GM18520 (cell line): Measurements from ENCODE around the gene GAL3ST2.
"Not testable (repeated sequence)": the region's sequence is repeated elsewhere in the genome, so short reads cannot be mapped to it uniquely, and the experiment has no call there.

Experiments
- ATAC-seq: cut with Tn5 transposase; IDR thresholded peaks from one replicate; pipeline ENCODE4 v1.9.1; 2021; ENCODE audit not compliant: unreplicated experiment

GAL3ST2 gene

DNA sequence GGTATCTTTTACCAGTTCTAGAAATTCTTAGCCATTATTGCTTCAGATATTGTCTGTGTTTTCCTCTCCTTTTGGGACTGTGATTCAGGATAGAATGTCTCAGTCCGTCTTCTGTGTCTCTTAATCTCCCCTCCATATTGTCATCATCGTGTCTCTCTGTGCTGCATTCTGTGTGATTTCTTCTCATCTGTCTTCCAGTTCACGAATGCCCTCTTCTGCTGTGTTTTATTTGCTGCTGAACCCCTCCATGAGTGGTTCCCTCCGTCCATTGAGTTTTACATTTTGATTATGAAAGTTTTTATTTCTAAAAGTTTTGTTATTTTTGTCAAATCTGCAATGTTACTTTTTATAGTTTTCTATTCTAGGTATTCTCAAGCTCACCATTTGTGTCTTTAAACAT is 30.5 kb upstream of the GAL3ST2 start:
- ATAC-seq = no peak

DNA sequence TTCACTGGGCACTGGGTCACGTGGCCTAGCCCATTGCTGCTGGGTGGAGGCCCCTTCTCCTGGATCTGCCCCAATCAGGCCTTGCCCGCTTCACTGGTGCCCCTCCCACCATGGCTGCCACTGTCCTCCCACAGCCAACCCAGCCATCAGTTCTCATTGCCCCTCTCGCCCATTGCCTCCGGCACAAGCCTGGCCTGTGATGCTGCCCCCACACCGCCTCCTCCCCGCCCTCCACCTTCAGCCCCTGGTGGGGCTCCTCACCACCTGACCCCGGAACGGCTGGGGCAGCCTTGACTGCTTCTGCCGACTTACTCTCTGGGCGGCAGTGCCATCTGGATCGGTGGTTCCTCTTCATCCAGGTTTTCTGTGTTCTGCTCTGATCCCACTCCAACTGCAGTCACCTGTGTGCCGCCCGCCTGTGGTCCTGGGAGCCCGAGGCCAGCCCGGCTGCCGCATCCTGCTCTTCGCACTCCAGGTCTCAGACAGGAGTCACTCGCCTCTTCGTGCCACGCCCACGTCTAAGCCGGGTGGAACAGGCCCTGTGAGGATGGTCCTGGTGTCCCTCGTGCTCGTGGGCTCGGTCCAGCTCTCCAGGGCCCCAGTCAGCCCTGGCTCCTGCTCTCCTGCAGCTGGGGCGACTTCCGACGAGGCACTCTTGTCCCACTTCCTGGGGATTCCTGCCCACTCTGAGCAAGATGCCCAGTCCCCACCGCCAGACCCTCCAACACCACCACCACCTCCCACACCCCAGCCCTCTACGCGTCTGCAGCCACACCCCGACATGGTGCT is 28.0 kb upstream of the GAL3ST2 start:
- ATAC-seq = no peak

DNA sequence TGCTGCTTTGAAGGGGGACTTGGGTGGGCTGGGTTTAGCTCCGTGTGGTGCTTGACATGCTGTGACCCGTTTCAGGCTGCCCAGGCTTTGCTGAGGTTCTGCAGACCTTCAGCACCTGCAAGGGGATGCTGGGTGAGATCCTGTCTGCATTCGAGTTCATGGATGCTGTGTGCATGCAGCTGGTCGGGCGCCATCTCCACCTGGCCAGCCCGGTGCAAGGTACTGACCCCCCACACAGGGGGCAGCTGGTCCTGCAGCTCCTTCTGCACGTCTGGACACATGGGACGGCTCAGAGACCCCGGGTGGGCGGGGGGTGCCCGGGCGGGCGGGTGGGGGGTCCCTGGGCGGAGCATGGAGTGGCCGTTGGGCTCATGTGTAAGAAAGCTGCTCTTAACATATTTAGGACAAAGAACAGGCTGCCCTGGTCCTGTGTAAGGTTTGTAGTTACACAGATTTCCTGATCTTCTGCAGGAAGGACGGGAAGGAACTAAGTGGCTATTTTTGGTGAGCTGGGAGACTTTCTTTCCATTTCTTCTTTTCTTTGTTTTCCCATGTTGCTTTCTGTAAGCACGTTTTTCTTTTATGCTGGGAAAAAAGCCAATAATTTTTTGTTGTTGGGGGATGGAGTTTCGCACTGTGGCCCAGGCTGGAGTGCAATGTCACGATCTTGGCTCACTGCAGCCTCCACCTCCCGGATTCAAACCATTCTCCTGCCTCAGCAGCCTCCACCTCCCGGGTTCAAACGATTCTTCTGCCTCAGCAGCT is 26.4 kb upstream of the GAL3ST2 start:
- no peak for ATAC-seq

DNA sequence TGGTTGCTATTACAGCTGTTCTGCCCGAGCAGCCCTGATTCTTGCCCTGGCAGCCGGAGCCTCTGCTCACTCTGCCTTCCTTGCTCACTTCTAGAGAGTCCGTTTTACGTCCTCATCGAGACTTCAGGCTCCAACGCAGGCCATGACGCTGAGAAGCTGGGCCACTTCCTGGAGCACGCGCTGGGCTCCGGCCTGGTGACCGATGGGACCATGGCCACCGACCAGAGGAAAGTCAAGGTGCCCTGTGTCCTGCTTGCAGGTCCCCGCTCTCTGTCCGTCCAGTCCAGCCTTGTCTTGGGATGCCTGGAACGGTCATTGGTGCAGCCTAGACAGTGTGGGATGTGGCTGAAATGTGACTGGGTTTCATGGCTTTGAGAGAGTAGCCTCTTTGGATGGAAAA is 25.5 kb upstream of the GAL3ST2 start:
- no peak for ATAC-seq

DNA sequence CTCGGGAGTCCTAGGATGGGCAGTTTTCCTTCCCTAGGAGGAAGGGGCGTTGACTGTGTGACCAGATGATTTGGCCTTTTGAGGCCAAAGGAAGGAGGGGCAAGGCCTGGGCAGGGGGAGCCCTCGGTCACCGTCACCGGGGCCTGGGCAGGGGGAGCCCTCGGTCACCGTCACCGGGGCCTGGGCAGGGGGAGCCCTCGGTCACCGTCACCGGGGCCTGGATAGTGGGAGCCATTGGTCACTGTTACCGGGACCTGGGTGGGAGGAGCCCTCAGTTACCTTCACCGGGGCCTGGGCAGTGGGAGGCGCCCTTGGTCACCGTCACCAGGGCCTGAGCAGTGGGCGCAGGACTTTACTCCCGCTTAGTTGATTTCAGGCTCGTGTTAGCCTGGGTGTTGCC is 24.8 kb upstream of the GAL3ST2 start:
- no peak for ATAC-seq

DNA sequence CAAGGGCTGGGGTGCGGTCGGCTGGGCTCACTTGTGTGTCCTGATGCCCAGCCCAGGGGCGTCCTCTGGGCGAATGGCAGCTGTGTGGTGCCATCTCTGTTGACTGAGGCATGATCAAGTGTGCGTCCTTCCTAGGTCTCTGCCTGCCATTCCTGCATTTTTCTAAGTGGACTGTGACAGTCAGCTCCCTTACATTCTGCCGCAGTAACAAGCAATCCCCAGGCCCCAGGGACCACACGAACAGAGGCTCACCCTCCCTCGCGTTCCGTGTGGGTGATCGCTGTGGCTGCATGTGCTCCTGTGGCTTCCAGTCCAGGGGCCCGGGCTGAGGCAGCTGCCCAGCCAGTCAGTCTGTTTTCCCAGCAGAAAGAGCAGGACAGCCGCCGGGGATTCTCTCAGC is 24.4 kb upstream of the GAL3ST2 start:
- ATAC-seq = no peak

DNA sequence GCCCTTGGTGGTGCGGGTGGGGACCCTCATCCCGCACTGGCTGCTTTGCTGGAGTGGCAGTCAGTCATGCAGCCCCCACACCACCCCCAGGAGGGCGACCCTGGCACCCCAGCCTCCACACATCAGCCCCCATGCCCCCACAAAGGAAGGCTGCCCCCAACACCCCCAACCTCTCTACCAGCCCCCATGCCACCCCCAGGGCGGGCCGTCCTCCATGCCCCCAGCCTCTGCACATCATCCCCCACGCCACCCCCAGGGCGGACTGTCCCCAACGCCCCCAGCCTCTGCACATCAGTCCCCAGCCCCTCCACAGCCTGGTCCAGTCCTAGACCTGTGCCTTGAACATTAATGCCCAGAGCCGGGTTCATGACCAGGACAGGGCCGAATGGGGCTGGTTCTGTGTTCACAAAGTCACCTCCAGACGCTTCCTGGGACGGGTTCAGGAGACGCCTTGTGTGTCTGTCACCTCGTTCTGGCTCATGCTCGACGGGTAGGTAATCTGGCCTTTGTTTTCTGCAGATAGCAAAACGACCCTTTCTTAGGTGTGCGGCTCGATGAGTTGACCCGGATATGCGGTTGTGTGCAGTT is 23.8 kb upstream of the GAL3ST2 start:
- ATAC-seq = no peak

DNA sequence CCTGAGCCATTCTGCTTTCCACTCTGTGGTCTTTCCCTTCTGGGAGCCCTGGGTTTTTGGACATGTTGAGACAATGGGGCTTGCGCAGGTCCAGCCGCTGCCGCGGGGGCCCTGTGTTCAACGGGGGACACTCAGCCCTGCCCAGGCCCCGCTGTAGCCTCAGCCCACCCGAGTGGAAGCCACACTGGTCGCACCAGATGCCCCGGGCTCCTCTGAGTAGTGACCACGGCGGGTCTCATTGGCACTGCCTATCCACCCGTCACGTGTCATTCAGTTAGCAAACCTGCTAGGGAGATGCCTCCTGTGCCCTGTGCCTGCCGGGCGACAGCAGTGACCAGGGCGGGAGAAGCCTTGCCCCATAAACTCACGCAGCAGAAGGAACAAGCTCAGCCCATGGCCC is 23.1 kb upstream of the GAL3ST2 start:
- no peak for ATAC-seq

DNA sequence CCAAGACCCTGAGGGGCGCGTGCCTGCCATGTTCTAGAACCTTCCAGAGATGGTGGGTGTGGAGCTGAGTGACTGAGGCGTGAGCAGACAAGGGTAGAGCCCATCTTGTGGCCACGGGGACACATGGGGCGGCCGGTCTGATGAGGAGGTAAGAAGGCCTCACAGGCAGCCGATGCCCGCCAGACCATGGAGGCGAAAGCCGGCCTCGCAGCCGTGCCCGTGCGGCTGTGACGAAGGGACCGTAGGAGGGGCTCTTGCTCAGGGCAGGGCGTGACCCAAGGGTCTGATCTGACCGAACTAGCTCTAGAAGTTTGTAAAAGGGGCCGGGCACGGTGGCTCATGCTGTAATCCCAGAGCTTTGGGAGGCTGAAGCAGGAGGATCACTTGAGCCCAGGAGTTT is 22.6 kb upstream of the GAL3ST2 start:
- no peak for ATAC-seq

DNA sequence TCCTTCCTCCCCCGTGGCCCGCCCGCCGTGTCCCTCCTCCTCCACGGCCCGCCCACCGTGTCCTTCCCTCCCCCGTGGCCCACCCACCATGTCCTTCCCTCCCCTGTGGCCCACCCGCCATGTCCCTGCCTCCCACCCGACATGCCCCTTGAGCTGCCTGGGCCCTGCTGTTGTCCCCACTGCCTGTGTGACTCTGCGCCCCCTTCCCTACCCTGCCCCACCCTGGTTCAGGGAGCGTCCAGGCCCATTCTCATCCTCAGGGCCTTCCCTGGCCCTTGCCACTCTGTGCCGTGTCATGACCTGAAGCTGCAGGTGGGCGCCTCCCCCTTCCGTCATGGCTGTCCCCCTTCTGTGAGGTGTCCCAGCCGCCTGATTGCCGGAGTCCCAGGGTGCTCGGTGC is 21.5 kb upstream of the GAL3ST2 start:
- no peak for ATAC-seq

DNA sequence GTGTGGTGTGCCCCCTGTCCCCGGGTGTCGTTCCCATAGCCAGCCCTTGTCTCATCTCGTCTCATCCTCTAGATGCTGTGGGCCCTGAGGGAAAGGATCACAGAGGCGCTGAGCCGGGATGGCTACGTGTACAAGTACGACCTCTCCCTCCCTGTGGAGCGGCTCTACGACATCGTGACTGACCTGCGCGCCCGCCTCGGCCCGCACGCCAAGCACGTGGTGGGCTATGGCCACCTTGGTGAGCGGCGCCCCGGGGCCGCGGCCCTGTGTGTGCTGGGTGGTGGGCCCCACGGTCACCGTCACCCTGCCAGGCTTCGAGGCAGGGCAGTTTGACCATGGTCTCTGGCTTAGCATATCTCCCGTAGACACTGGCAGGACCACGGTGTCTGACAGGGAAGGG is 20.8 kb upstream of the GAL3ST2 start:
- ATAC-seq = no peak

DNA sequence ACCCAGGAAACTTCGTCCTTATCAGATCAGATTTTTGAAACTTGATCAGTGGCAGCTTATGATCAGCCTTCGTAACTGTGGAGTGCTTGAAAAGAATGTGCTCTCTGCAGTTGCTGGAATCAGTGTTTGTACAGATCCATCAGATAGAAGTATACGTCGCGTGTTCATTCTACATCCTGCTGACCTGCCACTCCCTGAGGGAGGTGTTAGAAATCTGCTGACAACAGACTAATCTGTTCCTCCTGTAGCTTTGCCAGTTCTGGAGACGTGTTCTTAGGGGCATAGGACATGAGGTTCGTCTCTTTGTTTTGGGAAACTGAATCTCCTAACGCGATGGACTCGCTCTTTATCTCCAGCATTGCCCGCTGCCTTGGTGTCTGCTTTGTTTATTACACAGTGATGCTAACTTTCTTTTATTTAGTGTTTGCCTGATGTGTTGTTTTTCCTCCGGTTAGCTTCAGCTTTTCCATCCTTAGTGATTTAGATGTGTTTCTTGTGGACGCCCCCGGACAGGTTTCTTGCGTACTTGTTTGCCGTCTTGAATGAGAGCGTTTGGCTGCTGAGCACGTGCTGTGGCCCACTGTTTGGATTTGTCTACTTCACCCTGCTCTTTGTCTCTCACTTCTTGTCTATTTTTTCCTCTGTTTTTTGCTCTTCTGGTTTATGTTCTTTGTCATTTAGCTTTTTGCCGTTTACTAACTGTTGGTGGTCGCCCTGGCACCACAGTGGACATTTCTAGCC is 17.4 kb upstream of the GAL3ST2 start:
- no peak for ATAC-seq

DNA sequence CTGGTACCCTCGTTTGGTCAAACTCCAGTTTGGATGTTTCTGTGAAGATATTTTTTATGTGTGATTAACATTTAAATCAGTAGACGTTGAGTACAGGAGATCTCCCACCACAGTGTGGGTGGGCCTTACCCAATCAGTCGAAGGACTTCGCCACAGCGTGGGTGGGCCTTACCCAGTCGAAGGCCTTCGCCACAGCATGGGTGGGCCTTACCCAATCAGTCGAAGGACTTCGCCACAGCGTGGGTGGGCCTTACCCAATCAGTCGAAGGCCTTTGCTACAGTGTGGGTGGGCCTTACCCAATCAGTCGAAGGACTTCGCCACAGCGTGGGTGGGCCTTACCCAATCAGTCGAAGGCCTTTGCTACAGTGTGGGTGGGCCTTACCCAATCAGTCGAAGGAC is 16.7 kb upstream of the GAL3ST2 start:
- not testable (repeated sequence) for ATAC-seq

DNA sequence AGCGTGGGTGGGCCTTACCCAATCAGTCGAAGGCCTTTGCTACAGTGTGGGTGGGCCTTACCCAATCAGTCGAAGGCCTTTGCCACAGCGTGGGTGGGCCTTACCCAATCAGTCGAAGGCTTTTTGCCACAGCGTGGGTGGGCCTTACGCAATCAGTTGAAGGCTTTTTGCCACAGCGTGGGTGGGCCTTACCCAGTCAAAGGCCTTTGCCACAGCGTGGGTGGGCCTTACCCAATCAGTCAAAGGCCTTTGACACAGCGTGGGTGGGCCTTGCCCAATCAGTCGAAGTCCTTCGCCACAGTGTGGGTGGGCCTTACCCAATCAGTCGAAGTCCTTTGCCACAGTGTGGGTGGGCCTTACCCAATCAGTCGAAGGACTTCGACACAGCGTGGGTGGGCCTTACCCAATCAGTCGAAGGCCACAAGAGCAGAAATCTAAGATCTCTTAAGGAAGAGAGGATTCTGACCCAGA is 16.3 kb upstream of the GAL3ST2 start:
- no peak for ATAC-seq

DNA sequence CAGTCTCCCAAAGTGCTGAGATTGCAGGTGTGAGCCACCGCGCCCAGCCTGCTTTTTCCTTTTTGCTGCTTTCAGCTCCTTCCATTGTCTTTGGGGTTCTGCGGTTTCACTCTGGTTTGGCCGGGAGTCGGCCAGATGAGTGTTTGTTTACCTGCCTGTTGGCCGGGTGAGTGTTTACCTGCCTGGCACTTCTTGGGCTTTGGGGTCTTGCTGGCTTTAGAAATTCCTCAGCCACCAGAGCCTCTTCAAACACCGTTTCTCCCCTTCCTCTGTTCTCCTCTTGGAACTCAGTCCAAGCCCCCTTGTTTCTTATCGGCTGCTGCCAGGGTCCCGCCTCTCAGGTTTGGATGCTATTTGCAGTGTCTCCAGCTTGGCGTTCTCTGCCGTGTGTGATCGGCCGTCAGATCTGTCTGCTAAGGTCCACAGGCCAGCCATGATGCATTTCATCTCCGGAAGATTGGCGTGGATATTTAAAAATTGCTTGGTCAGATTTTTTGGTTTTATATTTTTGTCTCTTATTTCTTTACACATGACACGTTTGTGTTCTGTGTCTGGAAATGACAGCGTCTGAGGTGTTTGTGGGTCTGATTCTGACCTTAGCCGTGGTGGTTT is 14.2 kb upstream of the GAL3ST2 start:
- no peak for ATAC-seq

DNA sequence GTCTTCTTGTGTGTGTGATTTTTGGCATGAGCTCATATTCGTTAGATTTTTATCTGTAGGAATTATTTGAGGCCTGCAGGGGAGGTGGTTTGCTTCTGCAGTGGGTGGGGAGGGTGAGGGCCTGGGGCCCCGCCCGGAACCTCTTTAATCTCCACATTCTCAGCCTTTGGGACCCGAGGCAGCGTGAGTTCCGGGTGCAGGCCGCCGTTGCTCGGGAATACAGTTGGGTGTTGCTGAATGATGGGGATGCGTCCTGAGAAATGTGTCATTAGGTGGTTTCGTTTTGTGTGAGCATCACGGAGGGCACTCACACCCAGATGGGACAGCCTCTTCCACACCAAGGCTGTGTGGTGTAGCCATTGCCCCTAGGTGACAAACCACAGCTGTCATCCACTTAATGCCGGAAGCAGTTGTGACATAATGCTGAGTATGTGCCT is 13.7 kb upstream of the GAL3ST2 start:
- ATAC-seq = peak; percentile 82

DNA sequence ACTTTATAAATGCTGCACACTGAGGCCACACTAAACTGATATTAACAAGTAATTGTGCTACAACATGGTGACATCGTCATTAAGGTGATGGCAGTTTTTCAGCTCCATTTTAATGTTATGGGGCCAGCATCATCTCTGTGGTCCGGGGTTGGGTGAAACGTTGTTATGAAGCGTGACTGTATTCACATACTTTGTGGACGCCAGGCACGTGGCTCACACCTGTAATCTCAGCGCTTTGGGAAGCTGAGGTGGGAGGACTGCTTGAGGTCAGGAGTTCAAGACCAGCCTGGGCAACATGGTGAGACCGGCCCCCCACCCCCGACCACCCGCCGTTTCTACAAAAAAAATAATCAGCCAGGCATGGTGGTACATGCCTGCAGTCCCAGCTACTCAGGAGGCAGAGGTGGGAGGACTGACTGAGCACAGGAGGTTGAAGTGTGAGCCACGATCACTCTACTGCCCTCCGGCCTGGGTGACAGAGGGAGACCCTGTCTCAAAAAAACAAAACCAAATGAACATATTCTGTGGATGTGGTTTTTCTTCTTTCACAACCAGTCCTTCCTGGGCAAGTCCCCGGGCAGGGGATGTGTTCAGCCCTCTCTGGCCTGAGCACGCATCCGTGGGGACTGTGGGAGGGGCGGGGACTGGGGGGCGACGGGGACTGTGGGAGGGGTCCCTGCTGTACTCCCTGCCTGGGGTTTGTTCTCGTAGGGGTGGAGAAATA is 12.9 kb upstream of the GAL3ST2 start:
- no peak for ATAC-seq

DNA sequence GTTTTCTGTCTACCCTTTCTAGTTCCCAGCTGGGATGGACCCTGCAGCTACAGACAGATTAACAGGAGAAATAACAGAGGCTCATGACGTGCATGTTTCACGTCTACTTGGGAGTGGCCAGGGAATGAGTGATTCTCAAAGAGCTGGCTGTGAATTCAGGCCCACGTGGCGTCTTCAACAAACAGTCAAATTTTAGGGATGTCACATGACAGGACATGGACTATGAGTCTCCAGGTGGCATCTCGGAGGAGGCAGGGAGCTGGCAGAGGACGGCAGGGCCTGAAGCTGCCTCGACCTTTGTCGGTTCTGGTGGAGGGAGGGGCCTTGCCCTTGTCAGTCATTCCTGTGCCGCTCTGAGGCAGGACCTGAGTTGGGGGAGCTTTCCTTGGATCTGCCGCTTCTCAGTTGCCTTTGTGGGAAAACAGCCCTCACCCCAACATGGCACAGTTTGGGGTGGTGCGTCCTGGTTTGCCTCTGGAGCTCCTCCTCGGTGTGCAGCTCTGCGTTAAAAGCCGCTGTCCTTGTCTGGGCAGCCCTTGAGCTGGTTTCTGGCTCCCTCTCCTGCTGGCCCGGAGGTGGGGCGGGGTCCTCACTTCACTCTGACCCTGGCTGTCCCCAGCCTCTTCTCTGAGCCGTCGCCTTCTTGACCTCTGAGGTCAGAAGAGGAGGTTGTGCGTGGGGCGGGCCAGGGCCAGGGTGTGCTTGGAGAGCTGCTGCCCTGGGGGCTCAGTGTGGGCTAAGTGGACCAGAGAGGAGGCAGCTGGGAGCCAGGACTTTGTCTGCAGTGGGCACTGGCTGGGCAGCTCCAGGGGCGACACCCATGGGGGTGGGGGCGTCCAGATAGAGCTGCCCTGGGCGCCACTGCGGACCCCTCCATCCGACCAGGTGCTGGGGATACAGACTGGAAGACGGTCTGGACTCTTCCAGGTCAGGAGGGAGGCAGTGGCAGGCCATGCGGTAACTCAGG is 12.1 kb upstream of the GAL3ST2 start:
- ATAC-seq = no peak
